H1 (cell line): ENCODE data around the gene CYP26C1. TPM values are rescaled to one million over a fixed set of nuclear protein-coding genes. Genes with fewer than 3 reads are reported as not detected.

ENCODE experiments used
- CTCF ChIA-PET: fragments of 300-600 bp; sonication (Branson Sonifier 250); formaldehyde crosslinking; loops from one replicate; lab custom pipeline; 2021; ENCODE audit not compliant: partially characterized antibody; lab: Charles Lee
- POLR2A ChIA-PET: fragments of 300-600 bp; sonication (Branson Sonifier 250); formaldehyde crosslinking; loops from one replicate; lab custom pipeline; 2021; ENCODE audit warnings: inconsistent platforms; ENCODE audit not compliant: partially characterized antibody; lab: Charles Lee
- DNase-seq, 2 experiments: peaks; one replicate each; pipeline versions ENCODE4 v3.0.0 to v3.0.0-alpha.2; 2010 to 2022; ENCODE audit warnings: low spot score in 2 of 2, low read depth in 1 of 2, mixed read lengths in 1 of 2
- FAIRE-seq: peaks from 2 replicates; lab custom pipeline; 2011; peaks lifted over from hg19 to GRCh38; lab: Jason Lieb, UNC
- H2AFZ ChIP-seq: 2 replicates; pipeline ENCODE4 v1.8.1; 2012; ENCODE audit warnings: low read length, inconsistent platforms
- H2AK5ac ChIP-seq: 2 replicates; pipeline ENCODE4 v1.6.1; 2013; ENCODE audit warnings: low read depth, low read length
- H2BK120ac ChIP-seq: replicated peaks from 2 replicates; pipeline ENCODE3; 2013; ENCODE audit warnings: low read depth, low read length, inconsistent platforms
- H2BK12ac ChIP-seq: 2 replicates; pipeline ENCODE4 v1.6.1; 2013; ENCODE audit warnings: low read depth, low read length
- H2BK15ac ChIP-seq: 2 replicates; pipeline ENCODE4 v1.6.1; 2013; ENCODE audit warnings: low read length
- H2BK20ac ChIP-seq: 2 replicates; pipeline ENCODE4 v1.6.1; 2013; ENCODE audit warnings: low read length
- H2BK5ac ChIP-seq: 2 replicates; pipeline ENCODE4 v1.6.1; 2013; ENCODE audit warnings: low read depth, low read length
- H3K14ac ChIP-seq: 2 replicates; pipeline ENCODE4 v1.6.1; 2013; ENCODE audit warnings: inconsistent platforms; ENCODE audit not compliant: insufficient read length
- H3K18ac ChIP-seq: 2 replicates; pipeline ENCODE4 v1.6.1; 2013; ENCODE audit warnings: low read length; ENCODE audit errors: extremely low read depth
- H3K23ac ChIP-seq: 2 replicates; pipeline ENCODE4 v1.6.1; 2013; ENCODE audit warnings: inconsistent platforms; ENCODE audit not compliant: insufficient read length
- H3K23me2 ChIP-seq: 2 replicates; pipeline ENCODE4 v1.6.1; 2013; ENCODE audit warnings: low read depth, low read length
- H3K27ac ChIP-seq: 2 replicates; pipeline ENCODE4 v1.6.1; 2011; ENCODE audit warnings: low read depth, low read length, inconsistent platforms
- H3K27me3 ChIP-seq, 4 experiments: replicated peaks in 1 of 4; 1 replicate in 1 of 4; 2 replicates in 3 of 4; pipeline versions ENCODE4 v1.6.1 to v1.8.1; 2011 to 2013; ENCODE audit warnings: low read length in 3 of 4, mild to moderate bottlenecking in 3 of 4, inconsistent platforms in 2 of 4, mixed read lengths in 2 of 4, moderate library complexity in 1 of 4; ENCODE audit not compliant: control insufficient read depth in 3 of 4, insufficient read depth in 3 of 4; ENCODE audit errors: extremely low read depth in 1 of 4
- H3K36me3 ChIP-seq, 4 experiments: 2 replicates each; pipeline versions ENCODE4 v1.6.1 to v1.8.1; 2011 to 2013; ENCODE audit warnings: mild to moderate bottlenecking in 4 of 4, low read length in 3 of 4, moderate library complexity in 2 of 4, control low read depth in 1 of 4, inconsistent platforms in 1 of 4; ENCODE audit not compliant: insufficient read depth in 4 of 4, control insufficient read depth in 2 of 4
- H3K4ac ChIP-seq: replicated peaks from 2 replicates; pipeline ENCODE3; 2013; ENCODE audit warnings: low read length, low read depth, mixed read lengths, inconsistent platforms; ENCODE audit not compliant: insufficient read length
- H3K4me1 ChIP-seq, 4 experiments: replicated peaks in 1 of 4; 1 replicate in 1 of 4; 2 replicates in 3 of 4; pipeline versions ENCODE4 v1.6.1 to v1.8.1; 2011 to 2013; ENCODE audit warnings: low read length in 3 of 4, inconsistent platforms in 2 of 4, mixed read lengths in 1 of 4; ENCODE audit not compliant: insufficient read depth in 4 of 4, control insufficient read depth in 3 of 4
- H3K4me2 ChIP-seq, 2 experiments: 2 replicates each; pipeline versions ENCODE4 v1.6.1 to v1.8.1; 2011 to 2013; ENCODE audit warnings: low read depth in 2 of 2, low read length in 2 of 2, control low read depth in 1 of 2, inconsistent platforms in 1 of 2, mild to moderate bottlenecking in 1 of 2; ENCODE audit not compliant: insufficient read depth in 1 of 2
- H3K4me3 ChIP-seq, 4 experiments: fragments of 200-600, 300-600 bp in 1 of 4; sonication (generic), shearing (Covaris generic), sonication (Bioruptor Twin) in 1 of 4; 2 replicates each; pipeline versions ENCODE4 v1.5.1 to v1.8.1; 2011 to 2016; ENCODE audit warnings: low read length in 4 of 4, low read depth in 3 of 4, control low read depth in 2 of 4, inconsistent platforms in 2 of 4, mild to moderate bottlenecking in 2 of 4, mixed read lengths in 1 of 4, moderate library complexity in 1 of 4; ENCODE audit not compliant: insufficient read depth in 2 of 4; ENCODE audit errors: extremely low read depth in 1 of 4
- H3K56ac ChIP-seq: replicated peaks from 2 replicates; pipeline ENCODE3; 2013; ENCODE audit warnings: low read depth, mild to moderate bottlenecking, mixed read lengths, low read length, inconsistent platforms; ENCODE audit not compliant: insufficient read length
- H3K79me1 ChIP-seq: 2 replicates; pipeline ENCODE4 v1.6.1; 2013; ENCODE audit warnings: low read depth, low read length, control low read depth
- H3K79me2 ChIP-seq, 2 experiments: 2 replicates each; pipeline versions ENCODE4 v1.6.1 to v1.8.1; 2012 to 2013; ENCODE audit warnings: low read length in 2 of 2, mild to moderate bottlenecking in 2 of 2, inconsistent platforms in 1 of 2; ENCODE audit not compliant: insufficient read depth in 2 of 2, control insufficient read depth in 1 of 2
- H3K9ac ChIP-seq, 4 experiments: replicated peaks in 1 of 4; 1 replicate in 1 of 4; 2 replicates in 3 of 4; pipeline versions ENCODE4 v1.6.1 to v1.8.1; 2011 to 2013; ENCODE audit warnings: low read depth in 3 of 4, low read length in 3 of 4, control low read depth in 2 of 4, mild to moderate bottlenecking in 2 of 4, moderate library complexity in 2 of 4, inconsistent platforms in 1 of 4; ENCODE audit errors: extremely low read depth in 1 of 4
- H3K9me3 ChIP-seq, 2 experiments: 2 replicates each; pipeline versions ENCODE4 v1.6.1 to v1.8.1; 2012 to 2013; ENCODE audit warnings: mild to moderate bottlenecking in 2 of 2, moderate library complexity in 2 of 2, control low read depth in 1 of 2, inconsistent platforms in 1 of 2, low read depth in 1 of 2, low read length in 1 of 2, mixed read lengths in 1 of 2; ENCODE audit not compliant: insufficient read depth in 2 of 2
- H4K20me1 ChIP-seq, 2 experiments: replicated peaks in 1 of 2; 2 replicates each; pipeline versions ENCODE3 to v1.8.1; 2011 to 2013; ENCODE audit warnings: inconsistent platforms in 2 of 2, low read length in 2 of 2, mild to moderate bottlenecking in 1 of 2; ENCODE audit not compliant: insufficient read depth in 2 of 2, control insufficient read depth in 1 of 2
- H4K5ac ChIP-seq: 2 replicates; pipeline ENCODE4 v1.6.1; 2013; ENCODE audit warnings: low read length, low read depth, mixed read lengths, inconsistent platforms; ENCODE audit not compliant: insufficient read length
- H4K8ac ChIP-seq: 2 replicates; pipeline ENCODE4 v1.8.0; 2013; ENCODE audit warnings: mild to moderate bottlenecking, moderate library complexity, low read length, inconsistent platforms; ENCODE audit not compliant: insufficient read depth; ENCODE audit errors: extremely low read depth
- H4K91ac ChIP-seq: replicated peaks from 2 replicates; pipeline ENCODE3; 2013; ENCODE audit warnings: low read length, mixed read lengths, inconsistent platforms; ENCODE audit not compliant: insufficient read length
- ASH2L ChIP-seq: fragments of 200-600, 300-600 bp; sonication (generic); IDR thresholded peaks from one replicate; pipeline ENCODE4 v1.7.1; 2017; ENCODE audit warnings: low read length
- CHD2 ChIP-seq: IDR thresholded peaks from 2 replicates; pipeline ENCODE4 v1.6.1; 2012; ENCODE audit warnings: low read length, improper control_type of control experiment
- EZH2 ChIP-seq: fragments of 200-600 bp; sonication (generic); IDR thresholded peaks from 2 replicates; pipeline ENCODE4 v1.7.1; 2012; ENCODE audit warnings: low read depth, mild to moderate bottlenecking, moderate library complexity, low read length, inconsistent platforms; ENCODE audit not compliant: severe bottlenecking
- GABPA ChIP-seq: IDR thresholded peaks from 2 replicates; pipeline ENCODE4 v1.6.1; 2011; ENCODE audit warnings: mild to moderate bottlenecking, low read length, moderate library complexity, borderline replicate concordance; ENCODE audit not compliant: insufficient read depth
- HDAC2 ChIP-seq, 2 experiments: fragments of 300-600 bp in 1 of 2; sonication (generic) in 1 of 2; IDR thresholded peaks; 2 replicates each; pipeline ENCODE4 v1.6.1; 2011 to 2012; ENCODE audit warnings: low read depth in 2 of 2, low read length in 2 of 2, mild to moderate bottlenecking in 2 of 2, moderate library complexity in 2 of 2, borderline replicate concordance in 1 of 2, inconsistent platforms in 1 of 2
- NRF1 ChIP-seq: IDR thresholded peaks from 2 replicates; pipeline ENCODE4 v1.6.1; 2011; ENCODE audit warnings: mild to moderate bottlenecking, low read depth, low read length, improper control_type of control experiment
- RNF2 ChIP-seq: fragments of 200-900, 300-1000 bp; sonication (generic); IDR thresholded peaks from 2 replicates; pipeline ENCODE4 v1.7.1; 2016; ENCODE audit warnings: borderline replicate concordance, low read depth, mild to moderate bottlenecking, antibody characterized with exemption, low read length; ENCODE audit not compliant: poor library complexity, severe bottlenecking; ENCODE audit errors: missing control alignments
- SUZ12 ChIP-seq: fragments of 200-600 bp; sonication (generic); IDR thresholded peaks from 2 replicates; pipeline ENCODE4 v1.6.1; 2012; ENCODE audit warnings: mild to moderate bottlenecking, inconsistent platforms, low read length, moderate library complexity, mixed read lengths
- TAF7 ChIP-seq: optimal IDR thresholded peaks from 2 replicates; pipeline ENCODE3; 2011; ENCODE audit warnings: low read depth, mild to moderate bottlenecking, inconsistent platforms, low read length, moderate library complexity, borderline replicate concordance
- TBP ChIP-seq: IDR thresholded peaks from 2 replicates; pipeline ENCODE4 v1.6.1; 2011; ENCODE audit warnings: low read depth, low read length, improper control_type of control experiment
- WGBS, 2 experiments: shearing (Covaris generic) in 1 of 2; methylation state at CpG; one replicate each; pipeline versions ENCODE4 v1.1.6 to v1.1.7; 2013 to 2015; ENCODE audit warnings: low lambda C conversion rate in 2 of 2, mixed read lengths in 2 of 2, inconsistent platforms in 1 of 2, low coverage in 1 of 2, missing lambda C conversion rate in 1 of 2; ENCODE audit not compliant: insufficient replicate concordance in 2 of 2, insufficient coverage in 1 of 2, insufficient read length in 1 of 2; ENCODE audit errors: extremely low coverage in 1 of 2, missing lambda C conversion rate in 1 of 2; 5-methylcytosine and 5-hydroxymethylcytosine counted together
- polyA plus RNA-seq, 7 experiments: library from polyadenylated mRNA; depleted of rRNA in 3 of 7; stranded (reverse) in 5 of 7; unstranded in 2 of 7; fragments of >200 nt in 5 of 7; fragments of 200-250 nt in 2 of 7; gene quantifications; 1 replicate in 5 of 7; 2 replicates in 1 of 7; 4 replicates in 1 of 7; pipeline versions ENCODE4 v1.2.1 to v1.2.3, GENCODE V29; 2011 to 2013; ENCODE audit warnings: missing spikeins in 2 of 7, mixed read lengths in 2 of 7
- total RNA-seq: library from RNA; stranded (reverse); fragmentation: NEBNext Ultra II Directional; extraction: Animal tissue kit (Norgen Biotek cat#: 25700); gene quantifications from 2 replicates; pipeline ENCODE4 v1.2.1, GENCODE V29; 2021
- TF ChIP-seq, protein P1 (sequence below): IDR thresholded peaks from 2 replicates; pipeline ENCODE4 v1.6.1; 2011; ENCODE audit warnings: low read depth, mild to moderate bottlenecking, low read length; ENCODE audit not compliant: insufficient read depth
- TF ChIP-seq, protein P2 (sequence below): IDR thresholded peaks from 2 replicates; pipeline ENCODE4 v1.6.1; 2011; ENCODE audit warnings: low read length, improper control_type of control experiment

CYP26C1 gene
- total and polyA plus RNA-seq, 2 of the 8 experiments (the other 6 are each of a cell fraction or from before 2014, with no cell fraction given) = 0.12 to 0.28 TPM

DNA sequence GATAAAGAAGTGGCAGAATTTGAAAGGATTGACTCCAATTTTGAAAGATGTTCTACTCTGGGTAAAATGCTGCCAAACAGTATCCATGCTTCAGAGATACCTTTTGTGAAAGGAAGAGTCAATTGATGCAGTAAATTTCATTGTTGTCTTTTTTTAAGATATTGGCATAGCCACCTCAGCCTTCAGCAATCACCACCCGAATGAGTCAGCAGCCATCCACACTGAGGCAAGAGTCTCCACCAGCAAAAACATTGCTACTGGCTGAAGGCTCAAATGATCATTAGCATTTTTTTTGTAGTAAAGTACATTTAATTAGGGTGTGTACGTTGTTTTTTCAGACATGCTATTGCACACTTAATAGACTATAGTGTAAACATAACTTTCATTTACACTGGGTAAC, 31.7 kb upstream of the CYP26C1 start:
- Histone ChIP-seq H2BK12ac (no peak overlapping the region), H3K14ac (no peak overlapping the region), H3K4me3 (no peak overlapping the region), H3K4me1 (peaks cover 0 to 8% (median 3%) of the 10 kb centered on the region in 4 experiments; a peak in 4 of 7 replicates), H2AFZ (no peak overlapping the region), H3K23me2 (no peaks in the 10 kb centered on the region), H4K20me1 (no peaks in the 10 kb centered on the region), H3K4ac (no peak overlapping the region), H4K8ac (no peak overlapping the region), H3K27me3 (no peaks in the 10 kb centered on the region), H3K79me2 (no peaks in the 10 kb centered on the region), H3K18ac (no peak overlapping the region), H3K4me2 (no peak overlapping the region), H3K36me3 (no peaks in the 10 kb centered on the region), H2BK15ac (no peak overlapping the region), H3K56ac (no peak overlapping the region), H3K9me3 (no peaks in the 10 kb centered on the region), H3K79me1 (no peaks in the 10 kb centered on the region), H2BK20ac (no peak overlapping the region), H3K27ac (no peak overlapping the region), H3K9ac (no peak overlapping the region), H2BK5ac (no peak overlapping the region), H2BK120ac (no peak overlapping the region), H2AK5ac (no peak overlapping the region), H4K91ac (no peak overlapping the region), H3K23ac (no peak overlapping the region), H4K5ac (no peak overlapping the region)
- POLR2A ChIA-PET = no interaction called here
- no peak for FAIRE-seq
- CTCF ChIA-PET = no interaction called here
- DNase-seq = no peak
- WGBS, 2 experiments = 82% methylated on average over 2 of the region's 2 CpGs; no CpG with 5 or more reads in 1 of the 2 experiments
- TF ChIP-seq CHD2 = no peak
- TF ChIP-seq EZH2 = no peak
- TF ChIP-seq GABPA = no peak
- no peak for TF ChIP-seq SUZ12
- TF ChIP-seq ASH2L = no peak
- no peak for TF ChIP-seq TAF7
- no peak for TF ChIP-seq NRF1
- TF ChIP-seq RNF2 = no peak
- TF ChIP-seq, protein P1, sequence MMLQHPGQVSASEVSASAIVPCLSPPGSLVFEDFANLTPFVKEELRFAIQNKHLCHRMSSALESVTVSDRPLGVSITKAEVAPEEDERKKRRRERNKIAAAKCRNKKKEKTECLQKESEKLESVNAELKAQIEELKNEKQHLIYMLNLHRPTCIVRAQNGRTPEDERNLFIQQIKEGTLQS = no peak
- TF ChIP-seq, protein P2, sequence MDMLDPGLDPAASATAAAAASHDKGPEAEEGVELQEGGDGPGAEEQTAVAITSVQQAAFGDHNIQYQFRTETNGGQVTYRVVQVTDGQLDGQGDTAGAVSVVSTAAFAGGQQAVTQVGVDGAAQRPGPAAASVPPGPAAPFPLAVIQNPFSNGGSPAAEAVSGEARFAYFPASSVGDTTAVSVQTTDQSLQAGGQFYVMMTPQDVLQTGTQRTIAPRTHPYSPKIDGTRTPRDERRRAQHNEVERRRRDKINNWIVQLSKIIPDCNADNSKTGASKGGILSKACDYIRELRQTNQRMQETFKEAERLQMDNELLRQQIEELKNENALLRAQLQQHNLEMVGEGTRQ = no peak
- TF ChIP-seq TBP = no peak
- TF ChIP-seq HDAC2 (IDR thresholded peaks at IDR 0.05; ENCODE audit: borderline replicate concordance in 1 of 2, low read depth in 2 of 2, low read length in 2 of 2) = no peak
